ENCODE results near the gene TMEM45A. TPM values are rescaled to one million over a fixed set of nuclear protein-coding genes. Genes with fewer than 3 reads are reported as not detected.

TMEM45A gene
- total RNA-seq, 1 donor, result 50.6 TPM

DNA sequence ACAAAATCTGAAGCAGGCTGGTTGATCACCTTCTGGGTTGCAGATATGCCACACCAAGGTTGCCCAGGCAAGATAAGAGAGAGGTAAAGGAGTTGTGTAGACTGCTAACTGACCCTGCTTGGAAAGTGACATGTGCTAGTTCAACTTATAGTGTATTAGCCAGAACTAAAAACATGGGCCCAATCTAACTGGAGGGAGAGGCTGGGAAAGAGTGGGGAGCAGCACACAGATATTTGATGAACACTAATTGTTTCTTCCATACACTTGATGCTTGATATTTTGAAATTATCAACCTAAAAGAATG, 61.9 kb downstream of the TMEM45A start:
- no peak for DNase-seq (ENCODE audit: low read depth)
- TF ChIP-seq CTCF (IDR thresholded peaks at IDR 0.05; ENCODE audit: insufficient read depth, low read length), result no peak
- H3K4me3 ChIP-seq (ENCODE audit: low read depth, low read length), result no peak overlapping the region

DNA sequence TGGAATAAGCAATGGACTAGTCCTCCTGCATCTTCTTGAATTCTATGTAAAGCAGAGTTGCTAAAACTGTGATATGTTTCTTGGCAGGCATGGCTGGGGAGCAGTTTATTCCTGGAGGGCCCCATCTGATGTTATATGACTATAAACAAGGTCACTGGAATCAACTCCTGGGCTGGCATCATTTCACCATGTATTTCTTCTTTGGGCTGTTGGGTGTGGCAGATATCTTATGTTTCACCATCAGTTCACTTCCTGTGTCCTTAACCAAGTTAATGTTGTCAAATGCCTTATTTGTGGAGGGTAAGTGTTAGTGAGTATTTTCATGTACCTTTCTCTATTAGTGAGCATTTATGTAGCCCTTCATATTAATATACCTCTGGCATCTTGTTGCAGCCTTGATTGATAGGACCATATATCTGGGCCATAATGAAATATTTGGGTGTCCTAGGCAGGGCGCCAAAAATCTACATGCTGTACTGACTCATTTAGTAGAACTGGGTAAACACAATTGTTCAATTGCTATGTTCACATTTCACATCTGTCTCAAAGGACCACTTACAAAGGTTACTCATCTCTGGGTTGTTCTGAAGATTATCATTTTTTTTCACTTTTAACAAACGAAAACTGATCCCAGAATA, 64.4 kb downstream of the TMEM45A start:
- TF ChIP-seq CTCF (IDR thresholded peaks at IDR 0.05; ENCODE audit: insufficient read depth, low read length), result no peak
- no peak overlapping the region for H3K4me3 ChIP-seq (ENCODE audit: low read depth, low read length)
- peak; percentile 83 for DNase-seq (ENCODE audit: low read depth)

DNA sequence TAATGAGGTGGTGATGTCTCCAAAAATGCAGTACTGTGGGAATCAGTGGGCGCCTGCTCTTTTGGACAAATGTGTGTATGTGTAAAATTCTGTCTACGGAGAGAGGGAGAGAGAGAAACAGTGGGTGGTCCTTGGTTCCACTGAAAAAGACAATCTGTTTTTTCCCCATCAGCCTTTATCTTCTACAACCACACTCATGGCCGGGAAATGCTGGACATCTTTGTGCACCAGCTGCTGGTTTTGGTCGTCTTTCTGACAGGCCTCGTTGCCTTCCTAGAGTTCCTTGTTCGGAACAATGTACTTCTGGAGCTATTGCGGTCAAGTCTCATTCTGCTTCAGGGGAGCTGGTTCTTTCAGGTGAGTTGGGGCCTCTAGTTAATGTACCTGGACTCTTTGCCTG, 65.8 kb downstream of the TMEM45A start:
- no peak for DNase-seq (ENCODE audit: low read depth)
- no peak for TF ChIP-seq CTCF (IDR thresholded peaks at IDR 0.05; ENCODE audit: insufficient read depth, low read length)
- H3K4me3 ChIP-seq (ENCODE audit: low read depth, low read length), result no peak overlapping the region

DNA sequence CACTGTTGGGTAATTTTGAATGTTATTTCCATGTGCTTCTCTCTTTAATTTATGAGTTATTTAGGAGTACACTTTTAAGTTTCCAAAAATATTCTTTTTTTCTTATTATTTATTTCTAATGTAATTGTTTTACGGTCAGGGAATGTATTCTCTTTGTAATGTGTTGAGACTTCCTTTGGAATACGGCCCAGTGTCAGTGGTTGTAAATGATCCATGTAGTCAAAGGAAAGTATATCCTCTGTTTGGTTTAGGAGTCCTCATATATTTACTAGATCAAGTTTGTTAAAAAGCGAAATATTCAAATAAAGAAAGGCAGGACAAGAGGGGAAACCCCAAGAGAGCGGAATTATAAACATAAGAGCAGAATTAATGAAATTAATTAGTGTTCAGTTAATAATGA, 68.0 kb downstream of the TMEM45A start:
- no peak for DNase-seq (ENCODE audit: low read depth)
- TF ChIP-seq CTCF (IDR thresholded peaks at IDR 0.05; ENCODE audit: insufficient read depth, low read length), result no peak
- H3K4me3 ChIP-seq (ENCODE audit: low read depth, low read length), result no peak overlapping the region

GRCh38 chr3:100561459-100562158, 69.2 kb downstream of the TMEM45A start:
- no peak overlapping the region for H3K4me3 ChIP-seq (ENCODE audit: low read depth, low read length)
- peak; percentile 84 for DNase-seq (ENCODE audit: low read depth)
- no peak for TF ChIP-seq CTCF (IDR thresholded peaks at IDR 0.05; ENCODE audit: insufficient read depth, low read length)

DNA sequence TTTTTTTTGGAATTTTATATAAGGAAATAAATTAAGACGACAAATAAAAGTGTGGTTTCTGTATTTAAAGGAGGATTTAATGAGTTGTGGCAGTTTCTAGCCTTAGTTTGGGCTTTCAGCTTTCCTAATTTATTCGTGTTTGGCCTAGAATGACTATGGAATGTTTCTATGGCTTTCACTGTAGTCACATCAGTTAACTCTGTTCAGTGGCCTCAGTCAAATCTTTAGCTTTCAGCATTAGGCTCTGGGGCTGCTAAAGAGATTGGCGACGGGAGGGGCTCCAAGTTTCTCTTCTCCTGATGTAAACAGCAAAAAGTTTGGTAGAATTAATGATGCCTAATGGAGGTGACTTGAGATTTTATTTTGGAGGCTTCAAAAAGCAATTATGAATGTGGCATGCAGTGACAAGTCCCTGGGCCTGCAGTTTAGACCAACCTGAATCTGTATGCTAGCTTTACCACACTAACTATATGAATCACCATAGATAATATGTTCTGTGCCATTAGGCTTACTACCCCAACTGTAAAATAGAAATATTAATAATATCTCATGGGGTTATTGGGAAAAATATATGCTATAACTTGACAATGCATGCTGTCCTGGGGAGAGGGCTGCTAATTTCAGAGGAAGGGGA, 69.9 kb downstream of the TMEM45A start:
- no peak overlapping the region for H3K4me3 ChIP-seq (ENCODE audit: low read depth, low read length)
- DNase-seq (ENCODE audit: low read depth), result no peak
- no peak for TF ChIP-seq CTCF (IDR thresholded peaks at IDR 0.05; ENCODE audit: insufficient read depth, low read length)
